SIG-M5 (cell line): ENCODE measurements around the gene SIM2.

Experiments
- DNase-seq: peaks from one replicate; lab custom pipeline; 2025; lab: John Stamatoyannopoulos, UW

Gene SIM2

DNA sequence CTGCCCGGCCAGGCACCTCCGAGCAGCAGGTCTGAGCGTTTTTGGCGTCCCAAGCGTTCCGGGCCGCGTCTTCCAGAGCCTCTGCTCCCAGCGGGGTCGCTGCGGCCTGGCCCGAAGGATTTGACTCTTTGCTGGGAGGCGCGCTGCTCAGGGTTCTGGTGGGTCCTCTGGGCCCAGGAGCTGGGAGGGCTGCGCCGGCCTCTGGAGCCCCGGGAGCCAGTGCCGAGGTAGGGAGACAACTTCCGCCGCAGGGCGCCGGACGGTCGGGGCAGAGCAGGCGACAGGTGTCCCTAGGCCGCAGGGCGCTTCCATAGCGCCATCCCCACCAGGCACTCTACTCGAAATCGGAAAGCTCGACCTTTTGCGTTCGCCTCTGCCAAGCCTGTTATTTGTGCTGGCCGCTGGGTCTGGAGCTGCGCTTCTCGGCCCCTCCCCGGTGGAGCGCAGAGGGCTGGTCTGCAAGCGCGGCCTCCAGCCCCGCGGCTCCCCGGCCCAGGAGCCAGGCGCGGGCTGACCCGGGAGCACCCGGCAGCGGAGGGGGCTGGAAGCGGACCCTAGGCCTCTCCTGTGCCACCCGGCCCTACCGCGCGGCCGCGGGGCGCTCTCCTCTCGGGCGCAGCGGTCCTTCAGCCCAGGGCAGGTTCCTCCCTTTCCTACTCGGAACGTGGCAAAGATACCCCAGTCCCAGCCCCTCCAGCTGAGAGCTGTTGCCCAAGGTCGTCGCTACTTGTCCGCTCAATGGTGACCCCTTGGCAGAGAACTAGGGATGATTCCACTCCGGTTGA lies 2.2 kb downstream of the SIM2 start:
- DNase-seq = no peak

DNA sequence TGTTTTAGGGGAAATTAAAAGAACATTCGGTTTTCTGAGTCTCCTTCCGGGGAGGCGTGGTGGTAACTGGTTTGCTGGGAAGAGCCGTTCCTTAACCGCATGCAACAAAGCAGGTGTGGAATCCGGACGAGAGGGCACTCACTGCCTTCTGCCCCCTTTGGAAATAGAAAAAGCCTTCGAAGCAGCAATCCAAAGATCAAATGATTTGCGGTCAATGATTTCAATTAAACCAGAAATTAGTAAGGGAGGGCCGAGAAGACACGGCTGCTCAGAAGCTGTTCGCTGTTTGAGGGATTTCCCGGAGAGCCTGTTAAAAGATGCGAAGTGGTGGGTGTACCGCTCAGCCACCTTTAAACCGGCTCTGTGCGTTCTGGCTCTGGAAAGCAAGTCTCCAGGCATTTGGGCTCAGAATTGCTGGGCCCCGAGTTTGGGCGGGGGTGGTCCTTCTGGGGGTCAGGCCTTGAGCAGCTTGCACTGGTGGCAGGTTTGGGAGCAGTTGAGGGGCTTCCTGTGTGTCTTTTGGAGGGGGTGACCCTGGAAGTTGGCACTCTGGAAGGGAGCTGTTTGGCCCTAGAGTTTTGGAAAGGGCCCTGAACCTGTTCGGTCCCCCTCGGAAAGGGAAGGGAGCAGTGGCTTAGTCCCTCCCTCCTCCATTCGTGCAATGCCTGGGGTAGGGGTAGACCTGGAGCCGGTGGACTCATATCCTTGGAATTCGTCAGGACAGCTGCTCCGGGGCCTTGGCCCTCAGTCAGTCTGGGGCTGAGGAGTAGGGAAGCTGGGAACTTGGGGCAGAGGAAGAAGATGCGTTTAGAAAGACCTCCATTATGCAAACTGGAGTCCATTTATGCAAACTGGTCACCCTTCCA lies 3.1 kb downstream of the SIM2 start:
- no peak for DNase-seq

DNA sequence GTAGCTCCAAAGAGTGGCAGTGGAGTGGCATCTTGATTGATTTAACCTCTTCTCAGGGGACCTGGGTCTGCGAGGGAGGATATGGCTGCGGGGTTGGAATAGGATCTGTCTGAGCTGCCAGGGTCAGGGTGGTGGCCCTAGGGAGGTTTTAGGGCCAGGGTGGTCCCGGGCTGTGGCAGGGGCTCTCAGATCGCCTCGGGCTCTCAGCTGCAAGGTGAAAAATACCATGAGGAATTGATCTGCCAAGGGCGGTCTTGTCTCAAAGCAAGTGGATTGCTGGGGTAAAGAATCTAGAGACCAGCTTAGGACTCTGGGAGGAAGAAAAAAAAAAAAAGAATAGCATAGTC lies 3.7 kb downstream of the SIM2 start:
- no peak for DNase-seq

DNA sequence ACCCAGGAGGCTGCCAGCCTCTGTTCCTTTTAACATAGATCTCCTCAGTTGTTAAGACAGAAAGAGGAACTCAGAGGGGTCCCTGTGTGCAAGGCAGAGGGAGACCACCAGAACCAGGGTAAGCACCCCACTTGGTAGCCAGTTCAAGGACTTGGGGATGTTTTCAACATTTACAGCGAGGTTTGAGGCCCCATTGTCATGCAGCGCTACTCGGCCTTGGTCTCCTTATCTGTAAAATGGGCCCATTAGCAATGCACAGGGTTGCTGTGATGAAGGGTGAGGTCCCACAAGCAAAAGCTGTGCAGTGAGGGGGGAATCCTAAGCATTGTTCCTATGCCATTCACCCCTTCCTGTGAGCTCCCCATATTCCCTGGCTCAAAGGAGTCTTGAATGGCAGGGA lies 4.2 kb downstream of the SIM2 start:
- DNase-seq = no peak

DNA sequence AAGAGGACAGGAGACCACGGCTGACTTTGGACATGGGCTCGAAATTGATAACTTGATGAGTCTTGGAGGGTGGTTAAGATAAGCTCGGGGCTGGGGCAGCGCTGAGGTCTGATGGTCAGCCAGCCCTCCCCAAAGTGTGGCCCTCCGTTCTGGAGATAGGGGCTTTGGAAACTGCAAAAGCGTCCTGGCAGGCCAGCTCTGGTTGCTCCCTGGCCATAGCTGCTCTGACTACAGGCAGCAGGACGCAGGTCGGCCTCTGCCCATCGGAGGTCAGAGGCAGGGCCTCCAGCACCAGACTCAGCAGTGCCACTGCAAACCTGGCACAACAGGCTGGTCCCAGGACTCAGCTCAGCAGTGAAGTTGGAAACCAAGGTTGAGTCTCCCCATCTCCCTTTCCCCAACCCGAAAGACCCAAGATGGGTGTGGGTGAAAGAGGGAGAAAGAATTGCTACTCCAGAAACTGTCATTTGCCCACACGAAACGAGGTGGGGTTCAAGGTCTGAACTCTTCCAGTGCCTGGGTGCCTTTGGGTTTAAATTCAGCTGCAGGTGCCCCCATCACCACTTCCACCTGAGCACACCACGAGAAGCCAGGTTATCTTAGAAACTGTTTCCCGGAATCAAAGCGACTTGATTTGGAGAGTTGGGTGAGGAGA lies 4.8 kb downstream of the SIM2 start:
- no peak for DNase-seq

DNA sequence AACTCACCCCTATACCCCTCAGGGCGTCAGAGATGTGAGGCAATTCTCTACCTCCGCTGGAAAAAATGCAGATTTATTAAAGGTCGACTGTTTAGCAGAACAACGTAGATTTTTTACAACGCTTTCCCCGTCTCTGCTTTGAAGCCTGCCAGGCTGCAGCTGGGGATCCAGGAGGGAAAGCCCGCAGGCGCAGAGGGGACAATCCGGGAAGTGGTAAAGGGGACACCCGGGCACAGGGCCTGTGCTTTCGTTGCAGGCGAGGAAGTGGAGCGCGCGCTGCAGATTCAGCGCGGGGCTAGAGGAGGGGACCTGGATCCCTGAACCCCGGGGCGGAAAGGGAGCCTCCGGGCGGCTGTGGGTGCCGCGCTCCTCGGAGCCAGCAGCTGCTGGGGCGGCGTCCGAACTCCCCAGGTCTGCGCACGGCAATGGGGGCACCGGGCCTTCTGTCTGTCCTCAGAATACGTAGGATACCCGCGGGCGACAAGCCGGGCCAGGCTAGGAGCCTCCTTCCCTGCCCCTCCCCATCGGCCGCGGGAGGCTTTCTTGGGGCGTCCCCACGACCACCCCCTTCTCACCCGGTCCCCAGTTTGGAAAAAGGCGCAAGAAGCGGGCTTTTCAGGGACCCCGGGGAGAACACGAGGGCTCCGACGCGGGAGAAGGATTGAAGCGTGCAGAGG lies 5.5 kb downstream of the SIM2 start:
- no peak for DNase-seq

DNA sequence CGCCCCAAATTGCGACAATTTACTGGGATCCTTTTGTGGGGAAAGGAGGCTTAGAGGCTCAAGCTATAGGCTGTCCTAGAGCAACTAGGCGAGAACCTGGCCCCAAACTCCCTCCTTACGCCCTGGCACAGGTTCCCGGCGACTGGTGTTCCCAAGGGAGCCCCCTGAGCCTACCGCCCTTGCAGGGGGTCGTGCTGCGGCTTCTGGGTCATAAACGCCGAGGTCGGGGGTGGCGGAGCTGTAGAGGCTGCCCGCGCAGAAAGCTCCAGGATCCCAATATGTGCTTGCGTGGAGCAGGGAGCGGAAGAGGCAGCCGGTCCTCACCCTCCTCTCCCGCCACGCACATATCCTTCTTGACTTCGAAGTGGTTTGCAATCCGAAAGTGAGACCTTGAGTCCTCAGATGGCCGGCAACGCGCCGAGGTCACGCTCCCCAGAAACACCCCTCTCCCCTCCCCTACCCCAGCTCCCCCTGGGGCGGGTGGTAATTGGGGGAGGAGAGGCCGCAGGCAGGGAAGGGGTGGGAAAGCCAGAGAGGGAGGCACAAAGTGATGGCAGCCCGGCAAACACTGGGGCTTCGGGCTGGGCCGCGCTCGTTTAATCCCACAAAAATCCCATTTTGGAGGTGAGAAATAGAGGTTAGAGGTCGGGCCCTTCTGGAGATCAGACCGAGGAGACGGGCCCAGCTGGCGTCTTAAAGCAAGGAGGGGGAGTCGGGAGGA lies 6.2 kb downstream of the SIM2 start:
- DNase-seq = no peak

DNA sequence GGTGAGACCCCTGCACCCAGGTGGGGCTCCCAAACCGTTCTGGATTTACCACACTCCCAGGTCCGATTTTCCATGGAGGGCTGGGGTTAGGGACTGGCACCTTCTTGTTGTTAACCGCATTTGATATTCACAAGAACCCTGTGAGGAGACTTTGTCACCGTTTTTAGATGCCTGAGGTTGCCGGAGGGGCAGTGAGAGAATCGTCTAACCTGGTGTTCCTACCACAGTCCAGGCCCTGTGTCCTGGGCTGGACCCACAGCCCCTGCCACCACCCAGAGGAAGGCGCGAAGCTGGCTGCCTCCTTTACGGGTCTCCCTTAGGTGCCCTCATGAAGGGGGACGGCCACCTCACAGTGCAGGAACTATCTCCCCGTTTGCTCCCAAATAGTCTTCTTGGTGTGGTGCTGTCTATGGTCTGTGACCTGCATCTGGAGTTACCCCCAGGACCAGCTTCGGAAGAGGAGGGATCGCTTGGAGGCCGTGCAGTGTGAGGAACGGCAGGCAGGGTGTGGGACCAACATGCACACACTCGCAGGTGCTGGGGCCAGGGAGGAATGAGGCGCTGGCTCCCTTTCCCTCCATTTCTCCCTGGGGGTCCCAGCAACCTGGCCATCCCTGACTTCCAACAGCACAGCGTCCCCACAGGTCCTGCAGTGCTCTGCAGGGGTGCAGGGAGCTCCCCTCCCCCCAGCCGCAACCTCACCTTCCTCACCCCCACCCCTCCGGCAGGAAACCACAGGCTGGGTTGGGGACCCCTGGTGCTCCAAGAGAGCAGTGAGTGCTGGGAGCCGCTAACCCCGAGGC lies 7.0 kb downstream of the SIM2 start:
- DNase-seq = no peak

DNA sequence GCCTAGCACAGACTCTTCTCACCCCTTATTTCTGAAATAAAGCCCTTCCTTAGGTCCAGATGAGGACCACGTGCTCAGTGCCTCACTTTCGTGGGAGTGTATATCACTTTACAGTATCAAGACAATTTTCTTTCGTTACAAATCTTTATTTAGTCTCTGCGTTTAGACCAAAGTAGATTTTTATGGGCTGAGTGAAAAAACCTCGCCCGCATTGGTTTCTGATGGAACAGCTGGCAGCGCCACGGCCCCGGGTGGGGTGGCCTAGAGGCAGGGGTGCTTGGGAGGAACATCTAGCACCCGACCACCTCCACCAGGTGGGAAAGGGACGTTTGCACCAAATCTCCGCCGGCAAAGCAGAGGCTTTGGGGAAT lies 7.6 kb downstream of the SIM2 start:
- no peak for DNase-seq

DNA sequence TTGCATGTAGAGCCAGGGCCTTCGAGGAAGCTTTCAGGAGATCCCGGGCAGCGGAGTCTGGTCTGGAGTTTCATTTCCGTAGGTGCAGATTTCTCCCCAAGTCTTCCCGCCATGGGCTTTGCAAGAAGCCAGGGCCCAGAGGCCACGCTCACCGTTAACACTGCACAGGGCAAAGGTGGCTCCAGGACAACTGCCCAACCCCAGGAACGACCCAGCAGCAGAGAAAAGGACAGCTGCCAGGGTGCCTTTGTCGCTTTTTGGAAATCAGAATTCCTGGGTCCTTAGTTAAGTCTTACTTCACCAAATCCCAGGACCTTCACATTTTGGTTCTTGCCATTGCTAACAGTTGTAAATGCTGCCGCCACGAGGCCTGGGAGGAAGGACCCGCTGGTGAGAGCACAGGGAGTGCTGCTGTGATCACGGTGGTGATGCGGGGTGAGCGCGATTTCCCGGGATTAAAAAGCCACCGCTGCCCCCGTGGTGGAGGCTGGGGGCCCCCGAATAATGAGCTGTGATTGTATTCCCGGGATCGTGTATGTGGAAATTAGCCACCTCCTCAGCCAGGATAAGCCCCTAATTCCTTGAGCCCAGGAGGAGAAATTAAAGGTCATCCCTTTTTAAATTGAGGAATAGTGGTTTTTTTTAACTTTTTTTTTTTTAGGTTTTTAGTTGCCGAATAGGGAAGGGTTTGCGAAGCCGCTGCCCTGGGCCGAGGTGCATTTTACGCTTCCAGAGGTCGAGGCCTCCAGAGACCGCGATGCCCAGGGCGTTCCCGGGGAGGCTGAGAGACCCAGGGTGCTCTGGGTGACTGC lies 8.2 kb downstream of the SIM2 start:
- DNase-seq = no peak

DNA sequence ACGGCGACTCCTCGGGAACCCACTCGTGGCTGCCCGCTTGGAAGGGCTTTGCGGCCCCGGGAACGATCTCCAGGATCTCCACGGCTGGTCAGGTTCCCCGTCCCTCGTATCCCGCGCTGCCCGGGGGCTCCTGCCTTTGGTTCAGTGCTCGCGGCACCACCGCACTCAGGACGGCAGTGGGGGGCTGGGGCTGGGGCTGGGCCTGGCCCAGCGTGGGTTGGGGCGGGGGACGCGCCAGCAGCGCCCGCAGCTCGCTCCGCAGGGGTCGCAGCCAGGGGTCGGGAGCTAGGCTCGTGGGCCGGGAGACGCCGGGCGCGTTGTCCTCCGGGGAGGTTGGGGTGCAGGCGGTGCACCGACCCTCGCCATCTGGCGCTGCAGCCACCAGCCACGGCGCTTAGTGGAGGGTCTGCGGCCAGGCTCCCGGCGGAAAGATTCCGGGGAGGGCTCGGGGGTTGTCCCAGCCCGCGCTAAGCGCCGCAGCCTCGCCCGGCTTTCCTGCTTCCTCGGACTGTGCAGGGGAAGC lies 8.9 kb downstream of the SIM2 start:
- no peak for DNase-seq

DNA sequence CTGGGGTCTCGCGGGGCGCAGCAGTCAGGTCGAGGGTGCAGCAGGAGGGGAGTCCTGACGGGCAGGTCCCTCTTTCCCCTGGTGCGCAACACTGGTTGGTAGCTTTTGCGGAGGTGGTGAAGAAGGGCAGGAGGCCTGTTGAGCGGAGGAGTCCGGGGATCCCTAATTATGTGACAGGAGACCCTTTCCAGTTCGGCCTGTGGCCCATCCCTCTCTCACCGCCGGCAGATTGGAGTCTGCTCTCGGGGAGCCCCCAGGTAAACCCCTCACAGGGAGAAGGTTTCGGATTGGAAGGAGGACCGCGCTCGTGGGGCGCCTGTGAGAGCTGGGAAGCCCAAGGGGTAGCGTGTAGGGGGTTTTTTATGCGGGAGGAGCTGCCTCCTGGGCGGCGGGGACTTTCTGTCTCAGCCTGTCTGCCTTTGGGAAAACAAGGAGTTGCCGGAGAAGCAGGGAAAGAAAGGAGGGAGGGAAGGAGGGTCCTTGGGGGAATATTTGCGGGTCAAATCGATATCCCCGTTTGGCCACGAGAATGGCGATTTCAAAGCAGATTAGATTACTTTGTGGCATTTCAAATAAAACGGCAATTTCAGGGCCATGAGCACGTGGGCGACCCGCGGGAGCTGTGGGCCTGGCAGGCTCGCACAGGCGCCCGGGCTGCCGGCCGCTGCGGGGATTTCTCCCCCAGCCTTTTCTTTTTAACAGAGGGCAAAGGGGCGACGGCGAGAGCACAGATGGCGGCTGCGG lies 9.5 kb downstream of the SIM2 start:
- no peak for DNase-seq

DNA sequence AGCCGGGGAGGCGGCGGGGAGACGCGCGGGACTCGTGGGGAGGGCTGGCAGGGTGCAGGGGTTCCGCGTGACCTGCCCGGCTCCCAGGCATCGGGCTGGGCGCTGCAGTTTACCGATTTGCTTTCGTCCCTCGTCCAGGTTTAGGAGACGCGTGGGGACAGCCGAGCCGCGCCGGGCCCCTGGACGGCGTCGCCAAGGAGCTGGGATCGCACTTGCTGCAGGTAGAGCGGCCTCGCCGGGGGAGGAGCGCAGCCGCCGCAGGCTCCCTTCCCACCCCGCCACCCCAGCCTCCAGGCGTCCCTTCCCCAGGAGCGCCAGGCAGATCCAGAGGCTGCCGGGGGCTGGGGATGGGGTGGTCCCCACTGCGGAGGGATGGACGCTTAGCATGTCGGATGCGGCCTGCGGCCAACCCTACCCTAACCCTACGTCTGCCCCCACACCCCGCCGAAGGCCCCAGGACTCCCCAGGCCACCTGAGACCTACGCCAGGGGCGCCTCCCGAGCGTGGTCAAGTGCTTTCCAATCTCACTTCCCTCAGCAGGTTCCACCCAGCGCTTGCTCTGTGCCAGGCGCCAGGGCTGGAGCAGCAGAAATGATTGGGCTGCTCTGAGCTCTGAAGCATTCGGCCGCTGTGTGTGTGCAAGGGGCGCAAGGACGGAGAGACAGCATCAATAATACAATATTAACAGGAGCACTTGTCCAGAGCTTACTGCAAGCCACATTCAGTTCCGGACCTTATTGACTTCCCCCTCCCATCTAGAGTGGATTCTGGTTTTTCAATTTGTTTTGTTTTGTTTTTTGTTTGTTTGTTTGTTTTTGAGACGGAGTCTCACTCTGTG lies 10.3 kb downstream of the SIM2 start:
- no peak for DNase-seq

DNA sequence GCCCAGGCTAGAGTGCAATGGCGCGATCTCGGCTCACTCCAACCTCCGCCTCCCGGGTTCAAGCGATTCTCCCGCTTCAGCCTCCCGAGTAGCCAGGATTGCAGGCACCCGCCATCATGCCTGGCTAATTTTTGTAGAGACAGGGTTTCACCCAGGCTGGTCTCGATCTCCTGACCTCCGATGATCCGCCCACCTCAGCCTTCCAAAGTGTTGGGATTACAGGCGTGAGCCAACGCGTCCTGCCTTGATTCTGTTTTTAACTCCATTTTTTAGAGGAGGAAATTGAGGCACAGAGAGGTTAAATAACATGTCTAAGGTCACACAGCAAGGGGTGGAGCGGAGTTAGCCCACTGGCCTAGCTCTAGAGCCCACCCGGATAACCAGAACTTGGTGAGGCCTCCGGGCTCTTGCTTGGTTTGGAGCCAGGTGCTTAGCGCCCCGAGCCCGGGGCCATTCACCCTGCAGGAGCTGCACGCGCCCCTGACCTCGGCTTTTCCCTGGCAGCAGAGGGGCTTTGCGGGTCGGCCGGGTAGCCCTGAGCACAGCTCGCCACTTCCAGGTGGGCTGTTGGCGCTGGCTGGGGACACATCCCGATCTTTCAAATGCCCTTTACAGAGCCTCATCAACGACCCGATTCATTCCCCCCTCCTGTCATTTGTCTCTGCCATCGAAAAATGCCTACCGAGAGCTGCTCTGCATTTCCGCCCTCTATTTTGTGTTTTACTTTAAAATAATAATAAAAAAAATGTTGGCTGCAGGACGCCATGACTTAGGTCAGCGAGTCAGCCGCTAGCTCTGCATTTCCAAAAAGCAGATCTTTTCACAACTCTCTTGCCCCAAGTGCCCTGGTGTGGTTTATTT lies 11.2 kb downstream of the SIM2 start:
- DNase-seq = no peak

DNA sequence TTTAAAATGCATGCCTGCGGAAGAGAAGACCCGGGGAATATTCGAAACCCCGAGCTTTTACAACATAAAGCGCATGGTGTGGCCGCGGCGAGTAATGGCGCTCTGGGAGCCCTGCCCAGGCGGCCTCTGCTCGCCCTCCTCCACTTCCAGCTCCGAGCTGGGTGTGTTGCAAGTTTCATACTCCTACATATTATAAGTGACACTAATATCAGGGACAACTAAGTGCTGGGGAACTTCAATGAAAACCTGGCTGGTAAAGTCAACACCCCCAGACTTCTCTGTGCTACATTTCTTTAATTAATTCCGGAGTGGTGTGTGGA lies 11.8 kb downstream of the SIM2 start:
- DNase-seq = no peak

DNA sequence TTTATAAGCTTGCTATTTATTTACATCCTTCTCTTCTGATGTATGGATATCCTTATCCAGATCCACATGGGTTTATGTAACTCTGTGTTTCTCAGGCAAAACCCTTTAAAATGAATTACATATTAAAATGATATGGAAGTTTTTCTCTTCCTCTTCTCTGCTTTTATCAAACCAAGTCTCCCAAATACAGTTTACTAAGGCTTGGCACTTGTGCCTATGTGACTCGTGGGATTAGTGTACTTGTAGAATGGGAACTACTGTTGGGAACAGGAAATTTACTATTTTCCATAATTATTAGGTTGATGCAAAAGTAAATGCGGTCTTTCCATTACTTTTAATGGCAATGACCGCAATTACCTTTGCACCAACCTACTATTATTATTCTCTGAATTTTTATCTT lies 14.8 kb downstream of the SIM2 start:
- no peak for DNase-seq

DNA sequence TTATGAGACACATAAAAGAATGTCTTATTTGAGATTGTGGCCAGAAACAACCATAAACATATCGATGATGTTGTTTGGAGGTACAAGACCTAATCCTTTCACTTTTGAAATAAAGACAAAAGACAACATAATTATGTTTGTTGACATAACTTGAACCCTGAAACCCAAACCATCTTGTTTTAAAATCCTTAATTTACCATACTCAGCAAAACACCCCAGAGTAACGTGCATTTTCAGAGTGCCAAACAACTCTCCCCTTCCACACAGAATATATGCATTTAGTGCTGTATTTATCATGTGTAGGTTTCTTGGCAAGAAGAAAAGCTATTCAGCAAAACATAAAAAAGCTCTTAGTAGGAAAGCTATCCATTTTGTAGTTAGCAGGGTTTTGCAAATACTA lies 17.5 kb downstream of the SIM2 start:
- no peak for DNase-seq
